ENCODE data around the gene PARD3. TPM values are rescaled to one million over a fixed set of nuclear protein-coding genes. Genes with fewer than 3 reads are reported as not detected.
A peak's percentile ranks its signal among the peaks of the same experiment; 100 is the strongest.

The PARD3 gene
- total and polyA plus RNA-seq, 2 donors (not counting 1 experiment from before 2014, with no cell fraction given): 24.0 to 46.4 TPM

DNA sequence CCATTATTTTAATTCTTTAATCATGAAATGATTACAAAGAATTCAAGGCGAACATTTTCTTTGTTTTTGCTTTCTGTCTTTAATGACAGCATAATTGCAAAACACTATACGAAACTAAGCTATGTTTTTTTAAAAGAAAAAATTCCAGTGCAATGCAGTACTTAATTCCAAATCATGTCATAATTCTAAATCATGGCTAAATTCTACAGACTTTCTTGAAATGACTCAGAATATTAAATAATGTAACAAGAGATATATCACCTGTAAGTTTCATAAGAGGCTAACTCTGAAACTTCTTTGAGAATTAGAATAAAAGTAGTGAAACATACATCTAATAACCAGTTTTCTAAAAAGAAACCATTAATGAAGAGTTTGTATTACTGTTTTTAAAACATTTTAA lies 671.6 kb downstream of the PARD3 start:
- Histone ChIP-seq H3K4me2 (ENCODE audit: extremely low read depth, insufficient read depth, low read length) (no peak overlapping the region), H3K4me1 (ENCODE audit: control insufficient read depth, extremely low read depth, insufficient read depth, low read length) (no peaks in the 10 kb centered on the region), H3K9me3 (ENCODE audit: control insufficient read depth, insufficient read depth, low read depth, low read length) (no peaks in the 10 kb centered on the region), H2AFZ (ENCODE audit: low read length) (no peak overlapping the region), H3K79me2 (ENCODE audit: control insufficient read depth, insufficient read depth, low read length) (no peaks in the 10 kb centered on the region), H4K20me1 (ENCODE audit: control insufficient read depth, extremely low read depth, insufficient read depth, low read length) (no peaks in the 10 kb centered on the region), H3K9ac (ENCODE audit: insufficient read depth, low read length) (no peak overlapping the region), H3K36me3 (ENCODE audit: control insufficient read depth, insufficient read depth, low read length) (no peaks in the 10 kb centered on the region), H3K27ac (ENCODE audit: insufficient read depth, low read length) (no peak overlapping the region), H3K27me3 (ENCODE audit: control insufficient read depth, insufficient read depth, low read length) (no peaks in the 10 kb centered on the region), H3K4me3 (replicated peaks in 1 of 4; ENCODE audit: control extremely low read depth in 1 of 4, insufficient read depth in 1 of 4, low read depth in 3 of 4, low read length in 4 of 4) (no peak overlapping the region)
- no peak for DNase-seq (ENCODE audit: low read depth in 2 of 2)
- TF ChIP-seq, protein P1, sequence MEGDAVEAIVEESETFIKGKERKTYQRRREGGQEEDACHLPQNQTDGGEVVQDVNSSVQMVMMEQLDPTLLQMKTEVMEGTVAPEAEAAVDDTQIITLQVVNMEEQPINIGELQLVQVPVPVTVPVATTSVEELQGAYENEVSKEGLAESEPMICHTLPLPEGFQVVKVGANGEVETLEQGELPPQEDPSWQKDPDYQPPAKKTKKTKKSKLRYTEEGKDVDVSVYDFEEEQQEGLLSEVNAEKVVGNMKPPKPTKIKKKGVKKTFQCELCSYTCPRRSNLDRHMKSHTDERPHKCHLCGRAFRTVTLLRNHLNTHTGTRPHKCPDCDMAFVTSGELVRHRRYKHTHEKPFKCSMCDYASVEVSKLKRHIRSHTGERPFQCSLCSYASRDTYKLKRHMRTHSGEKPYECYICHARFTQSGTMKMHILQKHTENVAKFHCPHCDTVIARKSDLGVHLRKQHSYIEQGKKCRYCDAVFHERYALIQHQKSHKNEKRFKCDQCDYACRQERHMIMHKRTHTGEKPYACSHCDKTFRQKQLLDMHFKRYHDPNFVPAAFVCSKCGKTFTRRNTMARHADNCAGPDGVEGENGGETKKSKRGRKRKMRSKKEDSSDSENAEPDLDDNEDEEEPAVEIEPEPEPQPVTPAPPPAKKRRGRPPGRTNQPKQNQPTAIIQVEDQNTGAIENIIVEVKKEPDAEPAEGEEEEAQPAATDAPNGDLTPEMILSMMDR (conservative IDR thresholded peaks at IDR 0.05 in 1 of 2, IDR thresholded peaks at IDR 0.05 in 1 of 2; ENCODE audit: low read depth in 1 of 2, low read length in 2 of 2): no peak
- no peak for TF ChIP-seq EZH2 (IDR thresholded peaks at IDR 0.05; ENCODE audit: low read length, missing control alignments)

- Histone ChIP-seq H3K79me2 (ENCODE audit: control insufficient read depth, insufficient read depth, low read length) (no peaks in the 10 kb centered on the region), H3K27ac (ENCODE audit: insufficient read depth, low read length) (no peak overlapping the region), H3K4me3 (replicated peaks in 1 of 4; ENCODE audit: control extremely low read depth in 1 of 4, insufficient read depth in 1 of 4, low read depth in 3 of 4, low read length in 4 of 4) (no peak overlapping the region), H3K4me2 (ENCODE audit: extremely low read depth, insufficient read depth, low read length) (no peak overlapping the region), H3K9ac (ENCODE audit: insufficient read depth, low read length) (no peak overlapping the region), H4K20me1 (ENCODE audit: control insufficient read depth, extremely low read depth, insufficient read depth, low read length) (no peaks in the 10 kb centered on the region), H3K27me3 (ENCODE audit: control insufficient read depth, insufficient read depth, low read length) (no peaks in the 10 kb centered on the region), H3K9me3 (ENCODE audit: control insufficient read depth, insufficient read depth, low read depth, low read length) (no peaks in the 10 kb centered on the region), H3K4me1 (ENCODE audit: control insufficient read depth, extremely low read depth, insufficient read depth, low read length) (no peaks in the 10 kb centered on the region), H3K36me3 (ENCODE audit: control insufficient read depth, insufficient read depth, low read length) (no peaks in the 10 kb centered on the region), H2AFZ (ENCODE audit: low read length) (no peak overlapping the region)
- no peak for DNase-seq (ENCODE audit: low read depth in 2 of 2)
- TF ChIP-seq, protein P1 (conservative IDR thresholded peaks at IDR 0.05 in 1 of 2, IDR thresholded peaks at IDR 0.05 in 1 of 2; ENCODE audit: low read depth in 1 of 2, low read length in 2 of 2): no peak
- no peak for TF ChIP-seq EZH2 (IDR thresholded peaks at IDR 0.05; ENCODE audit: low read length, missing control alignments)
Measured at GRCh38 chr10:34141032-34141680, 673.9 kb downstream of the PARD3 start.

- no peak overlapping the region for H3K27ac ChIP-seq (ENCODE audit: insufficient read depth, low read length)
- no peaks in the 10 kb centered on the region for H3K79me2 ChIP-seq (ENCODE audit: control insufficient read depth, insufficient read depth, low read length)
- H3K4me3 ChIP-seq (replicated peaks in 1 of 4; ENCODE audit: control extremely low read depth in 1 of 4, insufficient read depth in 1 of 4, low read depth in 3 of 4, low read length in 4 of 4): no peak overlapping the region
- no peak overlapping the region for H3K4me2 ChIP-seq (ENCODE audit: extremely low read depth, insufficient read depth, low read length)
- H3K9me3 ChIP-seq (ENCODE audit: control insufficient read depth, insufficient read depth, low read depth, low read length): no peaks in the 10 kb centered on the region
- H3K36me3 ChIP-seq (ENCODE audit: control insufficient read depth, insufficient read depth, low read length): no peaks in the 10 kb centered on the region
- no peaks in the 10 kb centered on the region for H4K20me1 ChIP-seq (ENCODE audit: control insufficient read depth, extremely low read depth, insufficient read depth, low read length)
- peak; percentile 33 to 61 for DNase-seq (ENCODE audit: low read depth in 2 of 2)
- no peak overlapping the region for H2AFZ ChIP-seq (ENCODE audit: low read length)
- TF ChIP-seq, protein P1 (conservative IDR thresholded peaks at IDR 0.05 in 1 of 2, IDR thresholded peaks at IDR 0.05 in 1 of 2; ENCODE audit: low read depth in 1 of 2, low read length in 2 of 2): no peak
- TF ChIP-seq EZH2 (IDR thresholded peaks at IDR 0.05; ENCODE audit: low read length, missing control alignments): no peak
- no peak overlapping the region for H3K9ac ChIP-seq (ENCODE audit: insufficient read depth, low read length)
- H3K4me1 ChIP-seq (ENCODE audit: control insufficient read depth, extremely low read depth, insufficient read depth, low read length): no peaks in the 10 kb centered on the region
- no peaks in the 10 kb centered on the region for H3K27me3 ChIP-seq (ENCODE audit: control insufficient read depth, insufficient read depth, low read length)
Measured at GRCh38 chr10:34139559-34139958, 675.5 kb downstream of the PARD3 start.

All from fibroblast of lung (primary cell).